Germinal center (tissue), 1 donor: ENCODE results near the gene NDOR1.
"Not testable (repeated sequence)": the region's sequence is repeated elsewhere in the genome, so short reads cannot be mapped to it uniquely, and the experiment has no call there.

Experiments
- DNase-seq: peaks from one replicate; pipeline ENCODE4 v3.0.0; 2012; ENCODE audit warnings: mixed read lengths, low spot score

The NDOR1 gene

DNA sequence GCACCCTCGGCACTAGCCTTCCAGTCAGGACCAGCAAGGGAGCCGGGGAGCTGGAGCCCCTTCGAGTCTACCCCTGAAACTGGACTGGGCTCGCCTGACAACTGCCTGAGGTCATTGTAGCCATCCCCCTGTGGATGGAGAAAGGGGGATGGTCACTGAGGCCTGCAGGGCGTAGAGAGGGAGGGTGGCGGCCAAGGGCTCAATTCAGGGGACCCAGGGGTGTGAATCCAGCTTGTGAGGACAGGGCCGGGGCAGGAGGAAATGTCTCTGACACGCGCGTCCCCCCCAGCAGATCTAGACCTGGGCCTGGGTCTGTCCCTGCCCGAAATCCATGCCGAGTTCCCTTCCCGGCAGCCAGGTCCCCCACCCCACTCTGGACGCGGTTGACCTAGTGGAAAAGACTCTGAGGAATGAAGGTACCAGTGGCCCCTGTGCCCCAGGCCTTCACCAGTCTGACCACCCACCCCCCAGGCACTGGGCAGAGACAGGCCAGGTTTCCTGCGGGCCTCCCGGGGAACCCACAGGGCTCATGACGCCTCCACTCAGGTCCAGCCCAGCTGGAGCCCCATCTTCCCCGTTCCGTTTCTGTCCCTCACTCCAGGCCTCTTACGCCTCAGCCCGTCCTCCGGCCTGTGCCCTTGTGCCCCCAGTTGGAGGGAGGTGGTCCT lies 26.0 kb downstream of the NDOR1 start:
- DNase-seq = no peak

DNA sequence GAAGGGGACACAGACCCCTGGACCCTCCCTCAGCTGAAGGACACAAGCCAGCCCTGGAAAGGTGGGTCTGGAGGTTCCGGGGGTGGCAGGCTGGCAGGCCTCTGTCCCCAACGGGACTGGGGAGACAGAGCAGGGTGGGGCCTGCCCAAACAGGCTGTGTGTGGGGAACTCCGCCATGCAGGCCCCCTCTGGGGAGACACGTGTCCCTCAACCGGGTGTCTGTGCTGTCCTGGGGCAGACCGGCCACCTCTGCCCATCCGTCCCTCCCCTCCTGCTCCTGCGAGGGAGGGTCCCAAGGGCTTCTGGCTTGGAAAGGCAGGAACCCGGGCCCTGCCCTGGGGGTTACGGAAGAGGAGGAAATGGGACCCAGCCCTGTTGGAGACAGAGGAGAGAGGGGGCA lies 26.6 kb downstream of the NDOR1 start:
- DNase-seq = no peak

DNA sequence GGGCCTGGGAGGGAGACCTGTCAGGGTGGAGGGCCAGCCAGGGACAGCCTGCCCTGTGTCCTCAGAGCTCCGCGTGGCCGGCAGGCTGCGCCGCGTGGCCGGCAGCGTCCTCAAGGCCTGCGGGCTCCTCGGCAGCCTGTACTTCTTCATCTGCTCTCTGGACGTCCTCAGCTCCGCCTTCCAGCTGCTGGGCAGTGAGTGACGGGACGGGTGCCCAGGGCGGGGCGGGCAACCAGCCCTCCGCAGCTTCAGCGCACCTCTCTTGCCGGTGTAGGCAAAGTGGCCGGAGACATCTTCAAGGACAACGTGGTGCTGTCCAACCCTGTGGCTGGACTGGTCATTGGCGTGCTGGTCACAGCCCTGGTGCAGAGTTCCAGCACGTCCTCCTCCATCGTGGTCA lies 27.0 kb downstream of the NDOR1 start:
- no peak for DNase-seq

DNA sequence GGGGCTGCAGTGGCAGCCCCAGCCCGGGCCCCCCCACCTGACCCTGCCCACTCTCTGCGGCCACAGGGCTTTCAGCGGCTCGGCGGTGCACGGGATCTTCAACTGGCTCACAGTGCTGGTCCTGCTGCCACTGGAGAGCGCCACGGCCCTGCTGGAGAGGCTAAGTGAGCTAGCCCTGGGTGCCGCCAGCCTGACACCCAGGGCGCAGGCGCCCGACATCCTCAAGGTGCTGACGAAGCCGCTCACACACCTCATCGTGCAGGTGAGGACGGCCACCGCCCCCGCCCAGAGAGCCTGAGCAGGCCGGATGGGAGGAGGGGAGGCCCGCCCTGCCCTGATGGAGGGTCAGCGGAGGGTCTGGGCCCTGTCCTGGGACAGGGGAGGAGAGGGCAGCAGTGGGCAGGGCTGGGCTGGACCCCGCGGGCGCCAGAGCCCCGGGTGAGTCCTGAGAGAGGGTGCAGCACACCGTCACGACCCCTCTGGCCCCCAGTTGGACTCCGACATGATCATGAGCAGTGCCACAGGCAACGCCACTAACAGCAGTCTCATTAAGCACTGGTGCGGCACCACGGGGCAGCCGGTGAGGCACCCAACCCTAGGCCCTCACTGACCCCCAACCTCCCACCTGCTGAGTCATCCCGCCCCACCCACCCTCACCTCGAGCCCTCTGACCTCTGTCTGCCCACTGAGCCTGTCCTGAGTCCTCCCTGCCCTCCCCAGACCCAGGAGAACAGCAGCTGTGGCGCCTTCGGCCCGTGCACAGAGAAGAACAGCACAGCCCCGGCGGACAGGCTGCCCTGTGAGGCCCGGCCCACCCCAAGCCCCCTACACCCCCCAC lies 27.9 kb downstream of the NDOR1 start:
- no peak for DNase-seq

DNA sequence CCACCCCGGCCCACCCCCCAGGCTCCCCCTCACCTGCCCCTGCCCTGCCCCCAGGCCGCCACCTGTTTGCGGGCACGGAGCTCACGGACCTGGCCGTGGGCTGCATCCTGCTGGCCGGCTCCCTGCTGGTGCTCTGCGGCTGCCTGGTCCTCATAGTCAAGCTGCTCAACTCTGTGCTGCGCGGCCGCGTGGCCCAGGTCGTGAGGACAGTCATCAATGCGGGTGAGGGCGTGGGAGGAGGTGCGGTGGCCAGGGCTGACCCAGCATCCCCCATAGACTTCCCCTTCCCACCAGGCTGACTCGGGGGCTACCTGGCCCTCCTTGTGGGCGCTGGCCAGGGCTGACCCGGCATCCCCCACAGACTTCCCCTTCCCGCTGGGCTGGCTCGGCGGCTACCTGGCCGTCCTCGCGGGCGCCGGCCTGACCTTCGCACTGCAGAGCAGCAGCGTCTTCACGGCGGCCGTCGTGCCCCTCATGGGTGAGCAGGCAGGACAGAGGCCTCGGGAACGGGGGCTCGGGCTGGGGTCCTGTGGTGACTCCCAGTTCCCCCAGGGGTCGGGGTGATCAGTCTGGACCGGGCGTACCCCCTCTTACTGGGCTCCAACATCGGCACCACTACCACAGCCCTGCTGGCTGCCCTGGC lies 28.7 kb downstream of the NDOR1 start:
- no peak for DNase-seq

DNA sequence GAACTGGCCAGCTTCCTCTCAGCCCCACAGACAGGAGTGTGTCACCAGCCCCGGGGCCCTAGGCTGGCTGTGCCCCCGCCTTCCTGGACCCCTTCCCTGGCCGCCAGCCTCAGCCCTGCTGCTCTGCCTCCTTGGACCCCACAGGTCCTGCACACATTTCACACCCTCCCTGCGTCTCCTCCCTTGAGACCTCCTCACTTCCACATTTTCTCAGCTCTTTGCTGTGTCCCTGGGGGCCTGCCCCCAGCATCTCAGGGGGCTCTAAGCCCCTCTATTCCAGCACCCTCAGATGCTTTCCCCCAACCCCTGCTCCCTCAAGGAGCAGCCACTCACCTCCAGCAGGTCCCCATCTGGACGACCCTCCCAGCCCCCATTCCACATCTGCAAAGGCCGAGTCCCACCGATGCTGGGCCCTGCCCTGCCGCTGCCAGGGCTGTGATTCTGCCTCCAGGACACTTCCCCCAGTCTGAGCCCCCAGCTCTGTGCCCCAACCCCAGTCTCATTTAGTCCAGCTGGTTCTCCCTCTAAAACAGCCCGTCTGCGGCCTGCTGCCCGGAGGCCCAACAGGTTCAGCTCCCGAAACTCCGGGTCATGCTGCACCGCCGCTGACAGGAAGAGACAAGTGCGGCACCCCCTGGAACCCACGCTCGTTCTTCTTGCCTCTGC lies 29.4 kb downstream of the NDOR1 start:
- DNase-seq = peak; percentile 60

DNA sequence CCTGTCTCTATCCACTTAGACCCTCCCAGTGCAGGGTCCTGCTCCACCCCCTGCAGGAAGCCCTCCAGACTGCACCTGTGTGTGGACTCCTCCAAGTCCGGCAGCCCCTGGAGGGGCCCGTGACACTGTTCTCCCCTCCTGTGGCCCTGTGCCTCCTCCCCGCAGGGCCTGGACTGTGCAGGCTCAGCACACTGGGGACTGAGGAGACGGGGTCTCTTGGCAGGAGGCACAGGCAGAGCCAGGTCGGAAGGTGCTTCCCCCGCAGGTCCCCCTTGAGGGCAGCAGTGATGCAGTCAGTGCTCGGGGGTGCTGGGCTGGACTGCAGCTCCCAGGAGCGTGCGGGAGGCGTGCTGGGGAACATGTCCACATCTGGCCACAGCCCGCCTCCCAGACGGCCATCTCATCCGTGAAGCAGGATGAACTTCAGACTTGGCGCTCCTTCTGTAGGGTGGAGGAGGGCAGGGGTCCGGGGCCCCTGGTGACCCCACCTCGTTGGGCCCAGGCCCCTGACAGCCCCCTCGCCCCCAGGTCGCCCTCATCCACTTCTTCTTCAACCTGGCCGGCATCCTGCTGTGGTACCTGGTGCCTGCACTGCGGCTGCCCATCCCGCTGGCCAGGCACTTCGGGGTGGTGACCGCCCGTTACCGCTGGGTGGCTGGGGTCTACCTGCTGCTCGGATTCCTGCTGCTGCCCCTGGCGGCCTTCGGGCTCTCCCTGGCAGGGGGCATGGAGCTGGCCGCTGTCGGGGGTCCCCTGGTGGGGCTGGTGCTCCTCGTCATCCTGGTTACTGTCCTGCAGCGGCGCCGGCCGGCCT lies 30.1 kb downstream of the NDOR1 start:
- DNase-seq = no peak

DNA sequence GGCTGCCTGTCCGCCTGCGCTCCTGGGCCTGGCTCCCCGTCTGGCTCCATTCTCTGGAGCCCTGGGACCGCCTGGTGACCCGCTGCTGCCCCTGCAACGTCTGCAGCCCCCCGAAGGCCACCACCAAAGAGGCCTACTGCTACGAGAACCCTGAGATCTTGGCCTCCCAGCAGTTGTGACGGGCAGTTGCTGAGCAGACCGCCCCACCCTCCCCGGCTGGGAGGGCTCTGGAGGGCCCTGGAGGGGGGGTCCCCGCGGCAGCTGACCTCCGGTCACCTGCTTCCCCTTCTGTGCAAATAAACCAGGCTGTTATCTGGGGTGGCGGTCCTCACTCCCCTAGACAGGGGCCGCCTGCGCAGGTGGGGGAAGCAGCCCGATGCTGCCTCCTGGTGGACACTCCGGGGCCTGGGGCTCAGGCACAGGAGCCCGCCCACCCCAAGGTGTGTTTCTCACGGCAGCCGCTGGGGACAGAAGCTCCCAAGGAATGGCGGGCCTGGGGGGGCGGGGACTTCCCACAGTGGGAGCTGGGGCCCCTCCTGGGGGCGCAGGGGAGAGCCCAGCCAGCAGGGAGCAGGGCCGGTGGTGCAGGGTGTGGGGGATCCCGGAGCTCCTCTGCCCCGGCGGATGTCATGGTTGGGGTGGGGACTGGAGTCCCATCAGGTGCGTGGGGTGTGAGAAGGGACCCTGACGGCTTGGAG lies 30.9 kb downstream of the NDOR1 start:
- peak; percentile 93 for DNase-seq

DNA sequence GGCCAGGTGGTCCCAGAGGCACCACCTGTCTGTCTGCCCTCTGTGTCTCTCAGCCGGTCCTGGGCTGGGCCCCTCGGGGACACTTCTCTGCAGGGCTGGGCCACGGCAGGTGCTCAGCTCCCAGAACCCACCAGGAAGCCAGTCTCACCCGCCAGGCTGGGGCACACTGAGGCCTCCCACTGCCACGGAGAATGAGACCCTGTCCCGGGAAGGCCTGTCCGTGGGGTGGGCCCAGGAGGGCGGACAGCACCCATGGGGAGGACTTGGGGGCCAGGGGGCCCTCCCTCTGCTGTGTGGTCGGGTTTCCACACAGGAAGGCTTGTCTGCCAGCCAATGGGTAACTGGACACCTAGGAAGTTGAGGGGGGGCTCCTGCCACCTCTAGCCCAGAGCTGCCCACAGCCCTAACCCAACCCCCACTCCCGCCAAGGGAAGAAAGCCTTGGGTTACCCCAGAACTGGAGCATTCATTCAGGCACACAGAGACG lies 31.5 kb downstream of the NDOR1 start:
- DNase-seq = no peak

DNA sequence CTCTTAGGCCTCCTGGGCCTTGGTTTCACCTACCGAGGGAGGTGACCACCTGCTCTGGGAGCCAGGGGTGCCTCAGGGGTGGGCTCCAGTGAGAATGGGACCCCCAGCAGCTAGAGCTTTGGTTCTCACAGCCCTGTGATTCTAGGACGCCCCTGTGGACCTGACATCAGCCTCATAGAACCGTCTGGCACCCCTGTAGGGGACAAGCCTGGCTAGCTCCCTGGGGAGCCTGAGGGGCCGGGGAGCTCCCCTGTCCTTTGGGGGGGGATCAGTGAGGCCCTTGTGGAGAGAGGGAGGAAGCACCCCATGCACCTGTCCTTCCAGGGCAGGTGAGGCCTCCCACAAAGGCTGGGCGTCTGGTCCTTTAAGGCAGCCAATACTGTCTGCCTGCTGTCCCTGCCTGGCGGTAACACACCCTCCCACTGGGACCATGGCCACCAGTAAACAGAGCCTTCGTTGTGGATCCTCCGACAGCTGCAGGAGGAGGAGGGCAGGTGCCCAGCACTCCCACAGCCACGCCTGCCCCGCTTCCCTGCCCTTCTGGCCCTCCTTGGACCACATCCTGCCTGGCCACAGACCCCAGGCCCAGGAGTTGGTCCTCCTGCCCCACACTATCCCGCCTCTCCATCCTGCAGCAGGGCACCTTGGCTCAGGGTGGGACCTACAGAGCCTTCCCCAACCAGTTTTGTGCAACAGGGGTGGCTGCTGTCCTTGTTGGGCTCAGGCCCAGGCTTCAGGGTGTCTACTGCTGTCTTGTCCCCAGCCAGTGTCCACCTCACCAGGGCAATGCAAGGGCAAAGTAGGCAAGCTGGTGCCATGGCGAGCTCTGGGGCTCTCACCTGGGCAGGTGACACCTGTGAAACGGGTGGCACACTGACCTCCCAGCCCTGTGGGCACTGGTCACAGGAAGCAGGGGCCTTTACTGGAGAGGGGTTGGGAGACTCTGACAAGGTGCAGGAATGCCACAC lies 32.5 kb downstream of the NDOR1 start:
- DNase-seq = no peak

DNA sequence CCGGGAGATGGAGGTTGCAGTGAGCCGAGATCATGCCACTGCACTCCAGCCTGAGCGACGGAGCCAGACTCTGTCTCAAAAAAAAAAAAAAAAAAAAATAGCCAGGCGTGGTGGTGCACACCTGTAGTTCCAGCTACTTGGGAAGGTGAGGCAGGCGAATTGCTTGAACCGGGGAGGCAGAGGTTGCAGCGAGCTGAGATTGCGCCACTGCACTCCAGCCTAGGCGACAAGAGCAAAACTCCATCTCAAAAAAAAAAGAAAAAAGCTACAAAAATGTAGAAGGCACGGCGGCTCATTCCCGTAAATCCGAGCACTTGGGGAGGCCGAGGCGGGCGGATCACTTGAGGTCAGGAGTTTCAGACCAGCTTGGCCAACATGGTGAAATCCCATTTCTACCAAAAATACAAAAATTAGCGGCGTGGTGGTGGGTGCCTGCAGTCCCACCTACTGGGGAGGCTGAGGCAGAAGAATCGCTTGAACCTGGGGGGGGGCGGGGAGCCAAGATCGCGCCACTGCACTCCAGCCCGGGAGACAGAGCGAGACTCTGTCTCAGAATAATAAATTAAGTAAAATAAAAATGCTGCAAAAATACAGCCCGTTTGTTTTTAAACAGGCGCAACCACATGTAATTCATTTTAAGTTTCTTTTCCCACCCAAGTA lies 34.2 kb downstream of the NDOR1 start:
- not testable (repeated sequence) for DNase-seq

DNA sequence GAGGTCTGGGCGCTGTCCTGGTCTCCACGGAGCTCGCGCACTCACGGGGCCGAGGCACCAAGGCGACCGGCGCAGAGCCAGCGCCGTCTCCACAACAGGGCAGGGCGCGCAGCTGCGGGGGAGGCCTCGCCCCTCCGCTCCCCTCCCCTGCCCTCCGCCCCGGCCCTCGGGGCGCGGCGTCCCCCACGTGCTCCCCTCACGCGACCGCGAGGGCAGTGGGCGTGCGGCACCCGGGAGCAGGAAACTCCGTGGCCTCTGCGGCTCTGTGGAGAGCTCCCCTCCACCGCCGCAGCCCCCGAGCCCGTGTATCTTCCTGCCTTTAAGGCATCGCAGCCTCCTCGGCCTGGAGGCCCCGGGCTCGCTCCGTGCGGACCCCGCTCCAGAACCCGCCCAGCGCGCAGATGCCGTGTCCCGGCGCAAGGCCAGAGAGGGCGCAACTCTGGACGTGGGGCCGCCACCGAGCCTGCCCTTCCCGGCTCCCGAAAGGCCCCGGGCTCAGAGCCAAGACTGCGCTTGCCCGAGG lies 34.9 kb downstream of the NDOR1 start:
- DNase-seq = peak; percentile 62

DNA sequence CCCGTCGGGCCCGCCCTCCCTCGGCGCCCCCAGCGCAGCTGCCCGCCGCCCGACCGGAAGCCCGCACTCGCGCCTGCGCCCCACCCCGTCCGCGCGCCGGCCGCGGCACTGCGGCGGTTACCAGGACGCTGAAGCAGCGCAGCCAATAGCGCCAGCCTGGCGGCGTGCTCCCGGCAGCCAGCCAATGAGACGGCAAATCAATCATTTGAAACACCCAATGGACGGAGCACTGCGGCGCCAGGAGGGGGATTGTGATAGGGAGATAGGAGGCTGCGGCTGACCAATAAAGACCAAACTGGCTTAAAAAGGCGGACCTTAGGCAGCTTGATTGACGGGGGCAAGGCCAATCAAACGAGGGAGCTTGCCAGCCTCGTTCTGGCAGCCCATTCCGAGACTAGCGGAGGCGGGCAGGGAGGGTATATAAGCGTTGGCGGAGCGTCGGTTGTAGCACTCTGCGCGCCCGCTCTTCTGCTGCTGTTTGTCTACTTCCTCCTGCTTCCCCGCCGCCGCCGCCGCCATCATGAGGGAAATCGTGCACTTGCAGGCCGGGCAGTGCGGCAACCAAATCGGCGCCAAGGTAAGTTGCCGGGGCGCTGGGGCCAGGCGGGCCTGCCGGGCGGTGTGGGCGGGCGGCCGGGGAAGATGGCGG lies 35.5 kb downstream of the NDOR1 start, which contains the start of gene TUBB4B:
Gene TUBB4B, plus strand, starts transcription at position 447 of the 649 bp plus-strand sequence. Its CDS starts 74 bp downstream, at position 521.
- DNase-seq = peak; percentile 99

DNA sequence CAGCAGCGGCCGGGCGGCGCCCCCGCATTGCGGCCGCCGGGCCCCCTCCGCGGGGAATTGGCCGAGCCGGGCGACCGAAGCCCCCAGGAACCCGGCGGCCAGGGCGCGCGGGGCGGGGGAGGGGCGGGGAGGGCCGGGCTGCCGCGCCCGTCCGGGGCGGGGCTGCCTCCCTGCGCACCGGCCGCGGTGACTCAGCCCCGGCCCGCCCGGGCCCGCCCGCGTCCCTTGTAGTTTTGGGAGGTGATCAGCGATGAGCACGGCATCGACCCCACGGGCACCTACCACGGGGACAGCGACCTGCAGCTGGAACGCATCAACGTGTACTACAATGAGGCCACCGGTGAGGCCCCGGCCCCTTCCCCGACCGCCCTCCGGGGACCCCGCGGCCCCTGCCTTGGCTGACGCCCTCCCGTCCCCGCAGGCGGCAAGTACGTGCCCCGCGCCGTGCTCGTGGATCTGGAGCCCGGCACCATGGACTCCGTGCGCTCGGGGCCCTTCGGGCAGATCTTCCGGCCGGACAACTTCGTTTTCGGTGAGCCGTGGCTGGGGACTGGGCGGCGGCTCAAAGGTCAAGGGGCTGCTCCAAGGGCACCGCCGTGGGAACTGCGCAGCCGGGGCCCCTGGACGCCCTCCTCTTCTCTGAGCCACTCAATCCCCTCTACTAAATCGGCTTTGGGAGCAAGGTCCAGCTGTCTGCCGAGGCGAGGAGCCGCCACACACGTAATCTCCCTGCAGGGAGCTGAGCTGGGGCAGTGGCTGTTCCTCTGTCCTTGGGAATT lies 36.2 kb downstream of the NDOR1 start:
- DNase-seq = peak; percentile 63

DNA sequence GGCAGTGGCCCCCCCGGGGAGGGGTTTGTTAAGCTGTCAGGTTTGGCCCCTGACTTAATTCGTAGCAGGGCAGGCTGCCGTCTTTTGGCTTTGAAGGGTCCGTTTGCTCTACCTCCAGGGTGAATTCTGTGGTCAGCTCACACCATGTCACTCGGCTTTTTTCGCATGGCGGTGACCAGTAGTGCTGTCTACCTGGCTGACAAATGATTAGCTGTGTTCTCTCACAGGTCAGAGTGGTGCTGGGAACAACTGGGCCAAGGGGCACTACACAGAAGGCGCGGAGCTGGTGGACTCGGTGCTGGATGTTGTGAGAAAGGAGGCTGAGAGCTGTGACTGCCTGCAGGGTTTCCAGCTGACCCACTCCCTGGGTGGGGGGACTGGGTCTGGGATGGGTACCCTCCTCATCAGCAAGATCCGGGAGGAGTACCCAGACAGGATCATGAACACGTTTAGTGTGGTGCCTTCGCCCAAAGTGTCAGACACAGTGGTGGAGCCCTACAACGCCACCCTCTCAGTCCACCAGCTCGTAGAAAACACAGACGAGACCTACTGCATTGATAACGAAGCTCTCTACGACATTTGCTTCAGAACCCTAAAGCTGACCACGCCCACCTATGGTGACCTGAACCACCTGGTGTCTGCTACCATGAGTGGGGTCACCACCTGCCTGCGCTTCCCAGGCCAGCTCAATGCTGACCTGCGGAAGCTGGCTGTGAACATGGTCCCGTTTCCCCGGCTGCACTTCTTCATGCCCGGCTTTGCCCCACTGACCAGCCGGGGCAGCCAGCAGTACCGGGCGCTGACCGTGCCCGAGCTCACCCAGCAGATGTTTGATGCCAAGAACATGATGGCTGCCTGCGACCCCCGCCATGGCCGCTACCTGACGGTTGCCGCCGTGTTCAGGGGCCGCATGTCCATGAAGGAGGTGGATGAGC lies 37.0 kb downstream of the NDOR1 start:
- no peak for DNase-seq

DNA sequence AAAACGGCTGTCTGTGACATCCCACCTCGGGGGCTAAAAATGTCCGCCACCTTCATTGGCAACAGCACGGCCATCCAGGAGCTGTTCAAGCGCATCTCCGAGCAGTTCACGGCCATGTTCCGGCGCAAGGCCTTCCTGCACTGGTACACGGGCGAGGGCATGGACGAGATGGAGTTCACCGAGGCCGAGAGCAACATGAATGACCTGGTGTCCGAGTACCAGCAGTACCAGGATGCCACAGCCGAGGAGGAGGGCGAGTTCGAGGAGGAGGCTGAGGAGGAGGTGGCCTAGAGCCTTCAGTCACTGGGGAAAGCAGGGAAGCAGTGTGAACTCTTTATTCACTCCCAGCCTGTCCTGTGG lies 37.7 kb downstream of the NDOR1 start:
- DNase-seq = not testable (repeated sequence)
